Activated CD8-positive, alpha-beta memory T cell treated with anti-CD3 and anti-CD28 coated beads for 4 hours (primary cell): ENCODE data around the gene MSGN1.
"Not testable (repeated sequence)": the region's sequence is repeated elsewhere in the genome, so short reads cannot be mapped to it uniquely, and the experiment has no call there.

Experiments used
- DNase-seq, 2 donors: peaks; one replicate each; pipeline ENCODE4 v3.0.0-alpha.2; 2020; ENCODE audit warnings: low read depth in 2 of 2

The MSGN1 gene

GRCh38 chr2:17805166-17805565 is 11.1 kb upstream of the MSGN1 start:
- no peak for DNase-seq

- no peak for DNase-seq
These were observed 10.4 kb upstream of the MSGN1 start for GRCh38 chr2:17805717-17806363.

- DNase-seq, result no peak
These were observed 3.1 kb upstream of the MSGN1 start for GRCh38 chr2:17813010-17813741.

GRCh38 chr2:17813742-17814473 is 2.4 kb upstream of the MSGN1 start:
- no peak for DNase-seq

GRCh38 chr2:17814601-17815000 is 1.7 kb upstream of the MSGN1 start:
- no peak for DNase-seq

GRCh38 chr2:17815468-17816184 is 634 bp upstream of the MSGN1 start:
- DNase-seq, result no peak

- DNase-seq, result no peak
These were observed 2.1 kb downstream of the MSGN1 start for GRCh38 chr2:17818235-17818815.

GRCh38 chr2:17821080-17821479 is 4.8 kb downstream of the MSGN1 start:
- no peak for DNase-seq

- no peak for DNase-seq
These were observed 5.5 kb downstream of the MSGN1 start for GRCh38 chr2:17821535-17822444.

GRCh38 chr2:17822445-17823117 is 6.3 kb downstream of the MSGN1 start:
- DNase-seq, result no peak

- DNase-seq, result not testable (repeated sequence)
These were observed 7.4 kb downstream of the MSGN1 start for GRCh38 chr2:17823646-17824045.

GRCh38 chr2:17827316-17827715 is 11.1 kb downstream of the MSGN1 start:
- DNase-seq, result no peak

- no peak for DNase-seq
These were observed 11.5 kb downstream of the MSGN1 start for GRCh38 chr2:17827785-17828184.

GRCh38 chr2:17830053-17831034 is 14.1 kb downstream of the MSGN1 start:
- DNase-seq, result no peak

GRCh38 chr2:17835516-17835915 is 19.3 kb downstream of the MSGN1 start:
- DNase-seq, result no peak

GRCh38 chr2:17839959-17840358 is 23.7 kb downstream of the MSGN1 start:
- no peak for DNase-seq

GRCh38 chr2:17843457-17843856 is 27.2 kb downstream of the MSGN1 start:
- DNase-seq, result no peak

- no peak for DNase-seq
These were observed 29.5 kb downstream of the MSGN1 start for GRCh38 chr2:17845806-17846205.

- DNase-seq, result no peak
These were observed 30.4 kb downstream of the MSGN1 start for GRCh38 chr2:17846676-17847075.
